H1 (cell line): ENCODE data around the gene GRIK4. TPM values are rescaled to one million over a fixed set of nuclear protein-coding genes. Genes with fewer than 3 reads are reported as not detected.

Experiments
- CTCF ChIA-PET: fragments of 300-600 bp; sonication (Branson Sonifier 250); formaldehyde crosslinking; loops from one replicate; lab custom pipeline; 2021; ENCODE audit not compliant: partially characterized antibody; lab: Charles Lee
- POLR2A ChIA-PET: fragments of 300-600 bp; sonication (Branson Sonifier 250); formaldehyde crosslinking; loops from one replicate; lab custom pipeline; 2021; ENCODE audit warnings: inconsistent platforms; ENCODE audit not compliant: partially characterized antibody; lab: Charles Lee
- DNase-seq, 2 experiments: peaks; one replicate each; pipeline versions ENCODE4 v3.0.0 to v3.0.0-alpha.2; 2010 to 2022; ENCODE audit warnings: low spot score in 2 of 2, low read depth in 1 of 2, mixed read lengths in 1 of 2
- FAIRE-seq: peaks from 2 replicates; lab custom pipeline; 2011; peaks lifted over from hg19 to GRCh38; lab: Jason Lieb, UNC
- H2AFZ ChIP-seq: 2 replicates; pipeline ENCODE4 v1.8.1; 2012; ENCODE audit warnings: low read length, inconsistent platforms
- H2AK5ac ChIP-seq: 2 replicates; pipeline ENCODE4 v1.6.1; 2013; ENCODE audit warnings: low read depth, low read length
- H2BK120ac ChIP-seq: replicated peaks from 2 replicates; pipeline ENCODE3; 2013; ENCODE audit warnings: low read depth, low read length, inconsistent platforms
- H2BK12ac ChIP-seq: 2 replicates; pipeline ENCODE4 v1.6.1; 2013; ENCODE audit warnings: low read depth, low read length
- H2BK15ac ChIP-seq: 2 replicates; pipeline ENCODE4 v1.6.1; 2013; ENCODE audit warnings: low read length
- H2BK20ac ChIP-seq: 2 replicates; pipeline ENCODE4 v1.6.1; 2013; ENCODE audit warnings: low read length
- H2BK5ac ChIP-seq: 2 replicates; pipeline ENCODE4 v1.6.1; 2013; ENCODE audit warnings: low read depth, low read length
- H3K14ac ChIP-seq: 2 replicates; pipeline ENCODE4 v1.6.1; 2013; ENCODE audit warnings: inconsistent platforms; ENCODE audit not compliant: insufficient read length
- H3K18ac ChIP-seq: 2 replicates; pipeline ENCODE4 v1.6.1; 2013; ENCODE audit warnings: low read length; ENCODE audit errors: extremely low read depth
- H3K23ac ChIP-seq: 2 replicates; pipeline ENCODE4 v1.6.1; 2013; ENCODE audit warnings: inconsistent platforms; ENCODE audit not compliant: insufficient read length
- H3K23me2 ChIP-seq: 2 replicates; pipeline ENCODE4 v1.6.1; 2013; ENCODE audit warnings: low read depth, low read length
- H3K27ac ChIP-seq: 2 replicates; pipeline ENCODE4 v1.6.1; 2011; ENCODE audit warnings: low read depth, low read length, inconsistent platforms
- H3K27me3 ChIP-seq, 4 experiments: replicated peaks in 1 of 4; 1 replicate in 1 of 4; 2 replicates in 3 of 4; pipeline versions ENCODE4 v1.6.1 to v1.8.1; 2011 to 2013; ENCODE audit warnings: low read length in 3 of 4, mild to moderate bottlenecking in 3 of 4, inconsistent platforms in 2 of 4, mixed read lengths in 2 of 4, moderate library complexity in 1 of 4; ENCODE audit not compliant: control insufficient read depth in 3 of 4, insufficient read depth in 3 of 4; ENCODE audit errors: extremely low read depth in 1 of 4
- H3K36me3 ChIP-seq, 4 experiments: 2 replicates each; pipeline versions ENCODE4 v1.6.1 to v1.8.1; 2011 to 2013; ENCODE audit warnings: mild to moderate bottlenecking in 4 of 4, low read length in 3 of 4, moderate library complexity in 2 of 4, control low read depth in 1 of 4, inconsistent platforms in 1 of 4; ENCODE audit not compliant: insufficient read depth in 4 of 4, control insufficient read depth in 2 of 4
- H3K4ac ChIP-seq: replicated peaks from 2 replicates; pipeline ENCODE3; 2013; ENCODE audit warnings: low read length, low read depth, mixed read lengths, inconsistent platforms; ENCODE audit not compliant: insufficient read length
- H3K4me1 ChIP-seq, 4 experiments: replicated peaks in 1 of 4; 1 replicate in 1 of 4; 2 replicates in 3 of 4; pipeline versions ENCODE4 v1.6.1 to v1.8.1; 2011 to 2013; ENCODE audit warnings: low read length in 3 of 4, inconsistent platforms in 2 of 4, mixed read lengths in 1 of 4; ENCODE audit not compliant: insufficient read depth in 4 of 4, control insufficient read depth in 3 of 4
- H3K4me2 ChIP-seq, 2 experiments: 2 replicates each; pipeline versions ENCODE4 v1.6.1 to v1.8.1; 2011 to 2013; ENCODE audit warnings: low read depth in 2 of 2, low read length in 2 of 2, control low read depth in 1 of 2, inconsistent platforms in 1 of 2, mild to moderate bottlenecking in 1 of 2; ENCODE audit not compliant: insufficient read depth in 1 of 2
- H3K4me3 ChIP-seq, 4 experiments: fragments of 200-600, 300-600 bp in 1 of 4; sonication (generic), shearing (Covaris generic), sonication (Bioruptor Twin) in 1 of 4; 2 replicates each; pipeline versions ENCODE4 v1.5.1 to v1.8.1; 2011 to 2016; ENCODE audit warnings: low read length in 4 of 4, low read depth in 3 of 4, control low read depth in 2 of 4, inconsistent platforms in 2 of 4, mild to moderate bottlenecking in 2 of 4, mixed read lengths in 1 of 4, moderate library complexity in 1 of 4; ENCODE audit not compliant: insufficient read depth in 2 of 4; ENCODE audit errors: extremely low read depth in 1 of 4
- H3K56ac ChIP-seq: replicated peaks from 2 replicates; pipeline ENCODE3; 2013; ENCODE audit warnings: low read depth, mild to moderate bottlenecking, mixed read lengths, low read length, inconsistent platforms; ENCODE audit not compliant: insufficient read length
- H3K79me1 ChIP-seq: 2 replicates; pipeline ENCODE4 v1.6.1; 2013; ENCODE audit warnings: low read depth, low read length, control low read depth
- H3K79me2 ChIP-seq, 2 experiments: 2 replicates each; pipeline versions ENCODE4 v1.6.1 to v1.8.1; 2012 to 2013; ENCODE audit warnings: low read length in 2 of 2, mild to moderate bottlenecking in 2 of 2, inconsistent platforms in 1 of 2; ENCODE audit not compliant: insufficient read depth in 2 of 2, control insufficient read depth in 1 of 2
- H3K9ac ChIP-seq, 4 experiments: replicated peaks in 1 of 4; 1 replicate in 1 of 4; 2 replicates in 3 of 4; pipeline versions ENCODE4 v1.6.1 to v1.8.1; 2011 to 2013; ENCODE audit warnings: low read depth in 3 of 4, low read length in 3 of 4, control low read depth in 2 of 4, mild to moderate bottlenecking in 2 of 4, moderate library complexity in 2 of 4, inconsistent platforms in 1 of 4; ENCODE audit errors: extremely low read depth in 1 of 4
- H3K9me3 ChIP-seq, 2 experiments: 2 replicates each; pipeline versions ENCODE4 v1.6.1 to v1.8.1; 2012 to 2013; ENCODE audit warnings: mild to moderate bottlenecking in 2 of 2, moderate library complexity in 2 of 2, control low read depth in 1 of 2, inconsistent platforms in 1 of 2, low read depth in 1 of 2, low read length in 1 of 2, mixed read lengths in 1 of 2; ENCODE audit not compliant: insufficient read depth in 2 of 2
- H4K20me1 ChIP-seq, 2 experiments: replicated peaks in 1 of 2; 2 replicates each; pipeline versions ENCODE3 to v1.8.1; 2011 to 2013; ENCODE audit warnings: inconsistent platforms in 2 of 2, low read length in 2 of 2, mild to moderate bottlenecking in 1 of 2; ENCODE audit not compliant: insufficient read depth in 2 of 2, control insufficient read depth in 1 of 2
- H4K5ac ChIP-seq: 2 replicates; pipeline ENCODE4 v1.6.1; 2013; ENCODE audit warnings: low read length, low read depth, mixed read lengths, inconsistent platforms; ENCODE audit not compliant: insufficient read length
- H4K8ac ChIP-seq: 2 replicates; pipeline ENCODE4 v1.8.0; 2013; ENCODE audit warnings: mild to moderate bottlenecking, moderate library complexity, low read length, inconsistent platforms; ENCODE audit not compliant: insufficient read depth; ENCODE audit errors: extremely low read depth
- H4K91ac ChIP-seq: replicated peaks from 2 replicates; pipeline ENCODE3; 2013; ENCODE audit warnings: low read length, mixed read lengths, inconsistent platforms; ENCODE audit not compliant: insufficient read length
- CHD1 ChIP-seq: IDR thresholded peaks from 2 replicates; pipeline ENCODE4 v1.6.1; 2012; ENCODE audit warnings: low read depth, low read length, improper control_type of control experiment
- JUND ChIP-seq: IDR thresholded peaks from 2 replicates; pipeline ENCODE4 v1.6.1; 2011; ENCODE audit warnings: mild to moderate bottlenecking, improper control_type of control experiment, low read length
- KDM4A ChIP-seq: IDR thresholded peaks from one replicate; pipeline ENCODE4 v1.7.1; 2012; ENCODE audit warnings: low read depth, mild to moderate bottlenecking, moderate library complexity, low read length, inconsistent platforms; ENCODE audit not compliant: severe bottlenecking
- WGBS, 2 experiments: shearing (Covaris generic) in 1 of 2; methylation state at CpG; one replicate each; pipeline versions ENCODE4 v1.1.6 to v1.1.7; 2013 to 2015; ENCODE audit warnings: low lambda C conversion rate in 2 of 2, mixed read lengths in 2 of 2, inconsistent platforms in 1 of 2, low coverage in 1 of 2, missing lambda C conversion rate in 1 of 2; ENCODE audit not compliant: insufficient replicate concordance in 2 of 2, insufficient coverage in 1 of 2, insufficient read length in 1 of 2; ENCODE audit errors: extremely low coverage in 1 of 2, missing lambda C conversion rate in 1 of 2; 5-methylcytosine and 5-hydroxymethylcytosine counted together
- polyA plus RNA-seq, 7 experiments: library from polyadenylated mRNA; depleted of rRNA in 3 of 7; stranded (reverse) in 5 of 7; unstranded in 2 of 7; fragments of >200 nt in 5 of 7; fragments of 200-250 nt in 2 of 7; gene quantifications; 1 replicate in 5 of 7; 2 replicates in 1 of 7; 4 replicates in 1 of 7; pipeline versions ENCODE4 v1.2.1 to v1.2.3, GENCODE V29; 2011 to 2013; ENCODE audit warnings: missing spikeins in 2 of 7, mixed read lengths in 2 of 7
- total RNA-seq: library from RNA; stranded (reverse); fragmentation: NEBNext Ultra II Directional; extraction: Animal tissue kit (Norgen Biotek cat#: 25700); gene quantifications from 2 replicates; pipeline ENCODE4 v1.2.1, GENCODE V29; 2021
- TF ChIP-seq, protein P1 (sequence below): IDR thresholded peaks from 2 replicates; pipeline ENCODE4 v1.6.1; 2011; ENCODE audit warnings: low read length, improper control_type of control experiment

GRIK4 gene
- total and polyA plus RNA-seq, 2 of the 8 experiments (the other 6 are each of a cell fraction or from before 2014, with no cell fraction given) = 1.2 to 2.9 TPM

- Histone ChIP-seq H4K8ac (no peak overlapping the region), H3K79me1 (no peaks in the 10 kb centered on the region; the same call in 1 of the 2 replicates), H3K36me3 (no peaks in the 10 kb centered on the region), H3K79me2 (no peaks in the 10 kb centered on the region), H4K91ac (no peak overlapping the region), H2BK5ac (no peak overlapping the region), H2BK120ac (no peak overlapping the region), H2BK12ac (no peak overlapping the region), H3K23ac (no peak overlapping the region), H3K9me3 (no peaks in the 10 kb centered on the region), H3K56ac (no peak overlapping the region), H2BK15ac (no peak overlapping the region), H2AFZ (no peak overlapping the region; the same call in 1 of the 2 replicates), H2AK5ac (no peak overlapping the region), H3K4me1 (no peaks in the 10 kb centered on the region), H3K27me3 (peaks cover 0 to 2% (median 0%) of the 10 kb centered on the region in 4 experiments; a peak in 1 of 7 replicates), H3K4ac (no peak overlapping the region), H3K4me2 (no peak overlapping the region), H4K5ac (no peak overlapping the region), H3K4me3 (no peak overlapping the region), H3K23me2 (no peaks in the 10 kb centered on the region; the same call in 1 of the 2 replicates), H3K18ac (no peak overlapping the region), H2BK20ac (no peak overlapping the region), H3K14ac (no peak overlapping the region), H3K9ac (no peak overlapping the region), H4K20me1 (no peaks in the 10 kb centered on the region), H3K27ac (no peak overlapping the region)
- CTCF ChIA-PET = interaction anchor here (0.9 to 2.2 kb wide), 7 partner anchors 9 to 210 kb away, joined by 3 to 10 read pairs (median 3); no protein-coding TSS in a partner anchor
- 89% methylated on average over 1 of the region's 1 CpG; no CpG with 5 or more reads in 1 of the 2 experiments for WGBS, 2 experiments
- FAIRE-seq = no peak
- POLR2A ChIA-PET = no interaction called here
- TF ChIP-seq JUND (no peak), CHD1 (no peak), KDM4A (no peak)
- TF ChIP-seq, protein P1, sequence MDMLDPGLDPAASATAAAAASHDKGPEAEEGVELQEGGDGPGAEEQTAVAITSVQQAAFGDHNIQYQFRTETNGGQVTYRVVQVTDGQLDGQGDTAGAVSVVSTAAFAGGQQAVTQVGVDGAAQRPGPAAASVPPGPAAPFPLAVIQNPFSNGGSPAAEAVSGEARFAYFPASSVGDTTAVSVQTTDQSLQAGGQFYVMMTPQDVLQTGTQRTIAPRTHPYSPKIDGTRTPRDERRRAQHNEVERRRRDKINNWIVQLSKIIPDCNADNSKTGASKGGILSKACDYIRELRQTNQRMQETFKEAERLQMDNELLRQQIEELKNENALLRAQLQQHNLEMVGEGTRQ = peak; percentile 35; the same call in 1 of the 2 replicates
- DNase-seq = no peak
These were observed 330.6 kb downstream of the GRIK4 start for GRCh38 chr11:120842195-120842594.
